H9 (cell line): ENCODE measurements around the gene COX6B2. TPM values are rescaled to one million over a fixed set of nuclear protein-coding genes. Genes with fewer than 3 reads are reported as not detected.
A peak's percentile ranks its signal among the peaks of the same experiment; 100 is the strongest.

Source experiments
- DNase-seq: peaks from one replicate; pipeline ENCODE4 v3.0.0-alpha.2; 2017
- H2AFZ ChIP-seq: one replicate; pipeline ENCODE4 v1.6.1; 2013; ENCODE audit warnings: mild to moderate bottlenecking, low read length, control low read depth, moderate library complexity
- H2AK5ac ChIP-seq: 2 replicates; pipeline ENCODE4 v1.6.1; 2013; ENCODE audit warnings: low read length, control low read depth, mixed read lengths; ENCODE audit not compliant: insufficient read length
- H2BK120ac ChIP-seq: one replicate; pipeline ENCODE4 v1.6.1; 2013; ENCODE audit warnings: low read depth, mild to moderate bottlenecking, low read length, control low read depth, inconsistent platforms; ENCODE audit not compliant: poor library complexity, severe bottlenecking
- H2BK12ac ChIP-seq: 2 replicates; pipeline ENCODE4 v1.6.1; 2013; ENCODE audit warnings: low read length, control low read depth, mixed read lengths, low read depth; ENCODE audit not compliant: insufficient read length
- H2BK15ac ChIP-seq: 2 replicates; pipeline ENCODE4 v1.6.1; 2013; ENCODE audit warnings: low read depth, low read length, control low read depth
- H2BK20ac ChIP-seq: one replicate; pipeline ENCODE4 v1.6.1; 2013; ENCODE audit warnings: low read depth, mild to moderate bottlenecking, low read length, control low read depth, inconsistent platforms; ENCODE audit not compliant: poor library complexity, severe bottlenecking
- H2BK5ac ChIP-seq: 2 replicates; pipeline ENCODE4 v1.6.1; 2013; ENCODE audit warnings: low read length, control low read depth, mixed read lengths; ENCODE audit not compliant: insufficient read length
- H3K14ac ChIP-seq: 2 replicates; pipeline ENCODE4 v1.6.1; 2013; ENCODE audit warnings: low read length, control low read depth; ENCODE audit not compliant: insufficient read depth
- H3K18ac ChIP-seq: 2 replicates; pipeline ENCODE4 v1.6.1; 2013; ENCODE audit warnings: low read depth, mild to moderate bottlenecking, mixed read lengths, low read length, control low read depth; ENCODE audit not compliant: insufficient read length
- H3K23ac ChIP-seq: 2 replicates; pipeline ENCODE4 v1.6.1; 2013; ENCODE audit warnings: low read length, control low read depth, mixed read lengths, low read depth; ENCODE audit not compliant: insufficient read length
- H3K23me2 ChIP-seq: 2 replicates; pipeline ENCODE4 v1.6.1; 2013; ENCODE audit warnings: low read depth, mild to moderate bottlenecking, mixed read lengths, low read length, control low read depth; ENCODE audit not compliant: insufficient read length, poor library complexity, severe bottlenecking
- H3K27ac ChIP-seq: 2 replicates; pipeline ENCODE4 v1.5.1; 2013; ENCODE audit warnings: low read length, control low read depth, mixed read lengths, low read depth; ENCODE audit not compliant: insufficient read length
- H3K27me3 ChIP-seq: 2 replicates; pipeline ENCODE4 v1.6.1; 2013; ENCODE audit warnings: low read length, control low read depth, inconsistent platforms; ENCODE audit not compliant: insufficient read depth
- H3K4ac ChIP-seq: 2 replicates; pipeline ENCODE4 v1.6.1; 2013; ENCODE audit warnings: low read depth, mild to moderate bottlenecking, control low read depth, inconsistent platforms, low read length, moderate library complexity
- H3K4me1 ChIP-seq: 2 replicates; pipeline ENCODE4 v1.6.1; 2013; ENCODE audit warnings: low read length, control low read depth, inconsistent platforms; ENCODE audit not compliant: insufficient read depth
- H3K4me2 ChIP-seq: 2 replicates; pipeline ENCODE4 v1.6.1; 2013; ENCODE audit warnings: low read length, control low read depth, mixed read lengths; ENCODE audit not compliant: insufficient read length, insufficient read depth
- H3K56ac ChIP-seq: 2 replicates; pipeline ENCODE4 v1.6.1; 2013; ENCODE audit warnings: low read depth, mild to moderate bottlenecking, mixed read lengths, low read length, control low read depth; ENCODE audit not compliant: insufficient read length
- H3K79me1 ChIP-seq: 2 replicates; pipeline ENCODE4 v1.6.1; 2013; ENCODE audit warnings: low read depth, mild to moderate bottlenecking, moderate library complexity, low read length, control low read depth, inconsistent platforms; ENCODE audit not compliant: insufficient read depth, poor library complexity, severe bottlenecking
- H3K79me2 ChIP-seq: 2 replicates; pipeline ENCODE4 v1.6.1; 2013; ENCODE audit warnings: low read length, control low read depth, inconsistent platforms; ENCODE audit not compliant: insufficient read depth
- H3K9ac ChIP-seq: 2 replicates; pipeline ENCODE4 v1.6.1; 2013; ENCODE audit warnings: low read length, control low read depth, mixed read lengths; ENCODE audit not compliant: insufficient read length; ENCODE audit errors: extremely low read depth
- H3K9me3 ChIP-seq: one replicate; pipeline ENCODE4 v1.6.1; 2013; ENCODE audit warnings: low read depth, low read length, inconsistent platforms; ENCODE audit not compliant: control insufficient read depth
- H3T11ph ChIP-seq: one replicate; pipeline ENCODE4 v1.6.1; 2013; ENCODE audit warnings: mild to moderate bottlenecking, low read length, control low read depth, inconsistent platforms
- H4K20me1 ChIP-seq: one replicate; pipeline ENCODE4 v1.6.1; 2013; ENCODE audit not compliant: control insufficient read depth, insufficient read length, insufficient read depth
- H4K5ac ChIP-seq: 2 replicates; pipeline ENCODE4 v1.6.1; 2013; ENCODE audit warnings: low read depth, mild to moderate bottlenecking, mixed read lengths, low read length, control low read depth; ENCODE audit not compliant: insufficient read length
- H4K8ac ChIP-seq: replicated peaks from 2 replicates; pipeline ENCODE4 v1.6.1; 2013; ENCODE audit warnings: low read length, control low read depth, mixed read lengths, low read depth; ENCODE audit not compliant: insufficient read length
- H4K91ac ChIP-seq: 2 replicates; pipeline ENCODE4 v1.6.1; 2013; ENCODE audit warnings: low read depth, mild to moderate bottlenecking, moderate library complexity, mixed read lengths, low read length, control low read depth; ENCODE audit not compliant: insufficient read length
- H3K27ac Mint-ChIP-seq, 3 experiments: 2 replicates in 2 of 3; 3 replicates in 1 of 3; pipeline ENCODE4 v1.8.0; 2020 to 2021; ENCODE audit warnings: mixed read lengths in 3 of 3, mild to moderate bottlenecking in 1 of 3, moderate library complexity in 1 of 3
- H3K27me3 Mint-ChIP-seq: 2 replicates; pipeline ENCODE4 v1.8.0; 2021; ENCODE audit warnings: low read depth, mild to moderate bottlenecking, moderate library complexity, mixed read lengths
- H3K36me3 Mint-ChIP-seq, 3 experiments: 2 replicates in 2 of 3; 3 replicates in 1 of 3; pipeline ENCODE4 v1.8.0; 2020 to 2021; ENCODE audit warnings: low read depth in 3 of 3, mixed read lengths in 3 of 3; ENCODE audit not compliant: insufficient read depth in 1 of 3
- H3K4me1 Mint-ChIP-seq, 2 experiments: 2 replicates each; pipeline ENCODE4 v1.8.0; 2020; ENCODE audit warnings: mixed read lengths in 2 of 2
- H3K4me3 Mint-ChIP-seq, 2 experiments: 2 replicates in 1 of 2; 3 replicates in 1 of 2; pipeline ENCODE4 v1.8.0; 2020 to 2021; ENCODE audit warnings: mild to moderate bottlenecking in 2 of 2, mixed read lengths in 2 of 2, moderate library complexity in 1 of 2
- H3K9me3 Mint-ChIP-seq, 2 experiments: 2 replicates in 1 of 2; 3 replicates in 1 of 2; pipeline ENCODE4 v1.8.0; 2020; ENCODE audit warnings: mild to moderate bottlenecking in 2 of 2, mixed read lengths in 2 of 2, moderate library complexity in 1 of 2
- WGBS: extraction: QIAGEN DNeasy Blood & Tissue Kit; methylation state at CpG from one replicate; pipeline ENCODE4 v1.1.7; 2013; ENCODE audit warnings: missing lambda C conversion rate, low lambda C conversion rate, mixed read lengths; ENCODE audit not compliant: insufficient read length; ENCODE audit errors: extremely low coverage; 5-methylcytosine and 5-hydroxymethylcytosine counted together
- total RNA-seq: library from RNA; stranded (reverse); gene quantifications from 2 replicates; pipeline ENCODE4 v1.2.1, GENCODE V29; 2021
- TF ChIP-seq, protein P1 (sequence below): fragments of 200-600 bp; sonication (generic); conservative IDR thresholded peaks from 3 replicates; pipeline ENCODE4 v1.8.0; 2021; ENCODE audit warnings: antibody characterized with exemption, mild to moderate bottlenecking

The COX6B2 gene
- total RNA-seq, 1 experiment from 2014 or later, result 4.0 TPM

DNA sequence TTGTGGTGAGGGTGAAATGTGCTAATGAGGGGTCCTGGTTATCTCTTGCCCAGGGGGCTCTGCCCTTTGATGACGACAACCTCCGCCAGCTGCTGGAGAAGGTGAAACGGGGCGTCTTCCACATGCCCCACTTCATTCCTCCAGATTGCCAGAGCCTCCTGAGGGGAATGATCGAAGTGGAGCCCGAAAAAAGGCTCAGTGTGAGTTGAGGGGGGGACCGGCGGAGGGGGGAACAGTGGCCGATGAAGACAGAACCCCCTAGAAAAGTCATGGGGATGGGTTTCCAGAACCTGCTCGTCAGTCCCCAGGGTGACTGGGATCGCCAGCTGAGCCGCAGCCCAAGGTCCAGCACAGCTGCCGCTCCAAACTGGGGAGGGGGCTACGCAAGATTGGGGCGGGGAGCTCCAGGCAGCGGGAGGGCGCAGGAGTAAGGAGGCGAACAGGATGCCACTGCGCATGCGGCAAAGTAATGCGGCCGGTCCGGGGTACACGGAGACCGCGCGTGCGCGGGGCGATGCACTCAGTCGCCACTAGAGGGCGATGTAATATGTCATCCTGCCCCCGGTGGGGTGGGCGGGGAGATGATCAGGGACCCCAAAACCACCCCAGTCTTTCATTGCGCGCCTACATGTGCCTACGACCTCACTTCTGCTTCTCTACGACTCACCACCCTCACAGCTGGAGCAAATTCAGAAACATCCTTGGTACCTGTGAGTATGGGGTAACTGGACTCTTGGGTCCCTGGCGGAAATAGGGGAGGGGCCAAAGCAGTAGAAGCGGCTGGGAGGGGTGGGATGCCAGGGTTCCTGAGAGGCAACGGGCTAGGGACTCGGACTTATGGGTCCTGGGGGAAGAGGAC, 52.8 kb downstream of the COX6B2 start:
- TF ChIP-seq, protein P1, sequence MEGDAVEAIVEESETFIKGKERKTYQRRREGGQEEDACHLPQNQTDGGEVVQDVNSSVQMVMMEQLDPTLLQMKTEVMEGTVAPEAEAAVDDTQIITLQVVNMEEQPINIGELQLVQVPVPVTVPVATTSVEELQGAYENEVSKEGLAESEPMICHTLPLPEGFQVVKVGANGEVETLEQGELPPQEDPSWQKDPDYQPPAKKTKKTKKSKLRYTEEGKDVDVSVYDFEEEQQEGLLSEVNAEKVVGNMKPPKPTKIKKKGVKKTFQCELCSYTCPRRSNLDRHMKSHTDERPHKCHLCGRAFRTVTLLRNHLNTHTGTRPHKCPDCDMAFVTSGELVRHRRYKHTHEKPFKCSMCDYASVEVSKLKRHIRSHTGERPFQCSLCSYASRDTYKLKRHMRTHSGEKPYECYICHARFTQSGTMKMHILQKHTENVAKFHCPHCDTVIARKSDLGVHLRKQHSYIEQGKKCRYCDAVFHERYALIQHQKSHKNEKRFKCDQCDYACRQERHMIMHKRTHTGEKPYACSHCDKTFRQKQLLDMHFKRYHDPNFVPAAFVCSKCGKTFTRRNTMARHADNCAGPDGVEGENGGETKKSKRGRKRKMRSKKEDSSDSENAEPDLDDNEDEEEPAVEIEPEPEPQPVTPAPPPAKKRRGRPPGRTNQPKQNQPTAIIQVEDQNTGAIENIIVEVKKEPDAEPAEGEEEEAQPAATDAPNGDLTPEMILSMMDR, result peak; percentile 99
- Histone ChIP-seq H2BK120ac (no peak overlapping the region), H2BK12ac (no peak overlapping the region), H3K14ac (no peak overlapping the region), H2BK20ac (no peak overlapping the region), H3T11ph (no peak overlapping the region), H3K23ac (no peak overlapping the region), H4K20me1 (no peaks in the 10 kb centered on the region), H3K9ac (no peak overlapping the region), H3K79me1 (no peaks in the 10 kb centered on the region), H2BK15ac (no peak overlapping the region), H3K4ac (no peak overlapping the region), H3K27ac (no peak overlapping the region), H2BK5ac (no peak overlapping the region), H3K56ac (no peak overlapping the region), H4K8ac (no peak overlapping the region), H3K18ac (peak overlapping the region; percentile 19), H4K91ac (no peak overlapping the region), H3K4me2 (peak overlapping the region; percentile 25), H3K9me3 (no peaks in the 10 kb centered on the region), H2AK5ac (no peak overlapping the region), H4K5ac (no peak overlapping the region), H2AFZ (no peak overlapping the region), H3K23me2 (no peaks in the 10 kb centered on the region), H3K4me1 (peaks cover 3% of the 10 kb centered on the region; the same call in 1 of the 2 replicates), H3K79me2 (no peaks in the 10 kb centered on the region), H3K27me3 (no peaks in the 10 kb centered on the region)
- Mint-ChIP-seq H3K9me3 (no peaks in the 10 kb centered on the region), H3K27me3 (no peaks in the 10 kb centered on the region; the same call in 1 of the 2 replicates), H3K36me3 (peaks cover 36 to 65% (median 62%) of the 10 kb centered on the region in 3 experiments; a peak in 6 of 7 replicates), H3K4me1 (peaks cover 15 to 30% of the 10 kb centered on the region in 2 experiments), H3K27ac (peak overlapping the region in 2 of 3 experiments; percentile 79 to 84; a peak in 3 of 7 replicates), H3K4me3 (peak overlapping the region; percentile 40 to 69)
- peak; percentile 88 for DNase-seq
- no CpG with 5 or more reads among the region's 42 CpGs for WGBS
